HL-60/S4 treated with phorbol 12-myristate 13-acetate at 8.2 ng/mL for 4 days and 3 days (cell line): ENCODE data around the gene RBM47.

Experiments used
- in situ Hi-C: fragments of 300-500 bp; cut with MboI; formaldehyde crosslinking; loops from 2 replicates; pipeline ENCODE4 v1.15.0; 2022; ENCODE audit warnings: low sequenced_read_pairs

RBM47 gene

DNA sequence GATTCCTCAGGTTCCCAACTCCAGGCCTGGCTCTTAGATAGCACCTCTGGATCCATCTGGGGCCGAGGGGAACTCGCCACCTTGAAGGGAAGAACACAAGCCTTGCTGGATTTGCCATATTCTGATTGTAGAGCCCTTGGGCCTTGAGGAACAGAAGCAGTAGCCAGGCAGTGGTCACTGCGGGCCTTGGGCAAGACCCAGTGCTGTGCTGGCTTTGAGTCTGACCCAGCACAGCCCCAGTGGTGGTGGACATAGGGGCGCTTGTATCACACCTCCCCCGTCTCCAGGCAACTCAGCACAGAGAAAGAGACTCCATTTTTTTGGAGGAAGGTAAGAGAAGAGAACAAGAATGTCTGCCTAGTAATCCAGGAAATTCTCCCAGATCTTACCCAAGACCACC is 249.0 kb downstream of the RBM47 start:
- in situ Hi-C loops = no loop called here

DNA sequence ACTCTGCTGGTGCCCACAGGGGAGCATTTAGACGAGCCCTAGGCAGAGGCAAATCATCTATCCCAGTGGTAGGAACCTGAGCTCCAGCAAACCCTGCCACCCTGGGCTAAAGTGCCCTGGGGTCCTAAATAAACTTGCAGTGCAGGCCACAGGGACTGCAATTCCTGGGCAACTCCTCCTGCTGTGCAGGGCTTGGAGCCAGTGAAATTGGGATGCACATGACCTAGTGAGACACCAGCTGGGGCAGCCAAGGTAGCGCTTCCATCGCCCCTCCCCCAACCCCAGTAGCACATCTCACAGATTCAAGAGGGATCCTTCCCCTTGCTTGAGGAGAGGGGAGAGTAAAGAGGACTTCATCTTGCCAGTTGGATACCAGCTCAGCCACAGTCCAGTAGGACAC is 250.4 kb downstream of the RBM47 start:
- in situ Hi-C loops = no loop called here

DNA sequence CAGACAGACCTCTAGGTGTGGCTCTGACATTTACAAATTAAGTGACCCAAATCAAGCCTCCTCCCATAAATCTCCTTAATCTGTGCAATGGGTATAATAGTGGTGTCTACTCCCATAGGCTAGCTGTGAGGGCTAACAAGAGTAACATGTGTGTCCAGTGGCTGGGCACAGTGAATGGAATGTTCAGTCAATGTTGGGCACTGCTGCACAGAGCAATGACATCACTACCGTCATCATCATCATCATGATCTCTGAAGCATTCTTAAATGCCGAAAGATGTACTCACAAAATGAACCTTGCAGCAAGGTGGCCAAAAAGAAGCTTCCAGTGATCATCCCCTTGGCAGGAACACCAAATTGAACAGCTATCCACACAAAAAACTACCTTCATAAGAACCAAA is 251.0 kb downstream of the RBM47 start:
- in situ Hi-C loops = no loop called here

DNA sequence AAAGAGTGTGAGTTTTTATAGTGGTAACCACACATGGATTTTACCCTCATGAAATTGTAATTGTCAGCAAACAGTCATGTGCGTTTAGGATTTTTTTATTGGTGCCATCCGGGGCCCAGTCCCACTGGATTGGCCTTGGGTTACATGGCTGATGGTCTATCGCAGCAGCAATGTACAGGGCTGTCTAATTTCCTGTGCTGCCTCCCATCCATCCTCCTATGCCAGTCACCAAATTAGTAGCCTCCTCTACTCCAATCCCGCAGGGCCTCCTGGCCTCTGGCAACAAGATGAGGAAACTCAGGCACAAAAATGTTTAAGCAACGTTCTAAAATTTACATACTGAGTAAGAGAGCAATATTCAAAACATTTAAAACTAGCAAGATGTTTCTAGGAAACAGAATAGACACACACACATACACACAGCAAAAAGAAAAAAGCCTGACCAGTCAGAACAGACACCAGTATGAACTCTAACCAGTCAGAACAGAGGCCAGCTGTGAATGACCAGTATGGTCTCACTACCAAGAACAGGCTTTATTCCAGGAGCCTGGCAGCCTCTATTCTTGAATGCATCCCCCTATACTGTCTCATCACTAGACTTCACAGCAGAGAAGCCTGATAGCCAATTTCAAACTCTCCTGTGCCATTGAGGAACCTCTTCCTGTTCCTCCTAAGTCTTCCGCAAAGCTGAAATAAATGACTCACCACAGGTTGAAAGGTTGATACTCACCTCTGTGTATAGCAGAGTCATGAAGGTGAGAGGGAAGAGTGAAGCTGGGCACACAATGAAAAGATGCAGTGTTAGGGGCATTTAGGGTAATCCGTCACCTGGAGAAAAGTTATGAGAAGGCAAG is 251.9 kb downstream of the RBM47 start:
- in situ Hi-C loops = no loop called here

DNA sequence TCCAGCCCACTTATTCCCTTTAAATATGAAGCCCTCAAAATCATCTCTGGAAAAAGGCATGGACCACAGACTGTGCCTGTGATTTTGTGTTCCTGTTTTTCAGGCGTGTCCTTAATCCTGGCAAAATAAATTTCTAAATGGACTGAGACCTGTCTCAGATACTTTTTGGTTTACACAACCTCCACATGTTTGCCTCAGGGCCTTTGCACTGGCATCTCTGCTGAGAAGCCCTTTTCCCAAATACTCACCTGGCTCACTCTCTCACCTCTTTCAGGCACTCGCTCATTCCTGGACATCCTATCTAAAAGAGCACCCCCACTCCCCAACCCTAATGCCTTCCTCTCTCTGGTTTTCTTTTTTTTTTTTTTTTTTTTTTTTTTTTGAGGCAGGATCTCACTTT is 254.0 kb downstream of the RBM47 start:
- in situ Hi-C loops = no loop called here

DNA sequence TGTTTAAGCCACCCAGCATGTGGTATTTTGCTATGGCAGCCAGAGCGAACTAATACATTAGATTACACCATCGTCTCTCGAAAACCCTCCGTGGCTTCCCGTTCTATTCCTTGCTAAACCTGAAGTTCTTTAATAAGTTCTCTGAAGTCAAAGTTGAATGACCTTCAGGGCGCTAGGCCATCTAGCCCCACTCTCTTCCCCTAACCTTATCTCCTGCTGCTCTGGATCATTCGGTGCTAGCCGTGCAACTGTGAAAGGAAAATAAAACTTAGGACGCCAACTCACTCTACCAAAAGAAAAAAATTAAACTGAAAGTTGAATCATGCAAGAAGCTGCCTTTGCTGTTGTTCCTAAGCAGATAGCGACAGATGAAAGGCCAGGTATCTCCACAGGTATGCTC is 254.6 kb downstream of the RBM47 start:
- in situ Hi-C loops = no loop called here

DNA sequence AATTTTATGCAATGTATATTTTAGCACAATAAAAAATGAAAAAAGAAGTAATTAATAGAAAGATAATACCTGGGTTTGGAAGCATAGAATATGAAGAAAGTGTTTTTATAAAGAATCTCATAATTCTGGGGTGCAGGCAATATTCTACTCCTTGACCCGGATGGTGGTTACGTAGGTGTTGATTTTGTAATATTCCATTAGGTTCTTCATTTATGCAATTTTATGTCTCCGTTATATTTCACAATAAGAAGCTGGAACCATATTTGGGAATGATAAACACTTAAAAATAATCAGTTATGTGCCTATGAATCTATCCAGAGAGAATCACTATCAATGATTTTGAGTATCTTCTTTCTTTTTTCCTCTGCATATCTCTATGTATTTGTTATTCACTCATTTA is 256.0 kb downstream of the RBM47 start:
- in situ Hi-C loops = no loop called here
